Medulla oblongata (tissue), 1 donor: ENCODE data around the gene POU2AF3.
"Not testable (repeated sequence)": the region's sequence is repeated elsewhere in the genome, so short reads cannot be mapped to it uniquely, and the experiment has no call there.

Experiments
- DNase-seq: peaks from one replicate; pipeline ENCODE4 v3.0.0-alpha.2; 2015; ENCODE audit errors: extremely low spot score

Gene POU2AF3

DNA sequence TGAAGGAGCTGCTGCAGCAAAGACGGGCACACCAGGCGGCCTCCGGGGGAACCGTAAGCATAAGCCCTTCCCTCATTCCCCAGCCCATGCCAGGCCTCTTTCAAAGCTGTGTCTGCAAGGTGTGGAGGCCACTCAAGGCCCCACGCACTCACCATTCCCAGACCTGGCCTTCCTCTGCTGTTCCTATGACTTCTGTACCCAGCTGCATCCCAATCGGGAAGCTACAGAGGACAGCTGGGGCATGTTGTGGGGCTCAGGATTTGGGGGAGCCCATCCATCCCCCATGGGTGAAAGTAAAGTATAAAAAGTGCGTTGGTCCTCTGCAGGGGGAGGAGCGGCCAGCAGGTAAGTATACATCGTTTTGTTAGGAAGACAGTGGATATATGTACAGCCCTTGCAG lies 2.2 kb downstream of the POU2AF3 start:
- no peak for DNase-seq

DNA sequence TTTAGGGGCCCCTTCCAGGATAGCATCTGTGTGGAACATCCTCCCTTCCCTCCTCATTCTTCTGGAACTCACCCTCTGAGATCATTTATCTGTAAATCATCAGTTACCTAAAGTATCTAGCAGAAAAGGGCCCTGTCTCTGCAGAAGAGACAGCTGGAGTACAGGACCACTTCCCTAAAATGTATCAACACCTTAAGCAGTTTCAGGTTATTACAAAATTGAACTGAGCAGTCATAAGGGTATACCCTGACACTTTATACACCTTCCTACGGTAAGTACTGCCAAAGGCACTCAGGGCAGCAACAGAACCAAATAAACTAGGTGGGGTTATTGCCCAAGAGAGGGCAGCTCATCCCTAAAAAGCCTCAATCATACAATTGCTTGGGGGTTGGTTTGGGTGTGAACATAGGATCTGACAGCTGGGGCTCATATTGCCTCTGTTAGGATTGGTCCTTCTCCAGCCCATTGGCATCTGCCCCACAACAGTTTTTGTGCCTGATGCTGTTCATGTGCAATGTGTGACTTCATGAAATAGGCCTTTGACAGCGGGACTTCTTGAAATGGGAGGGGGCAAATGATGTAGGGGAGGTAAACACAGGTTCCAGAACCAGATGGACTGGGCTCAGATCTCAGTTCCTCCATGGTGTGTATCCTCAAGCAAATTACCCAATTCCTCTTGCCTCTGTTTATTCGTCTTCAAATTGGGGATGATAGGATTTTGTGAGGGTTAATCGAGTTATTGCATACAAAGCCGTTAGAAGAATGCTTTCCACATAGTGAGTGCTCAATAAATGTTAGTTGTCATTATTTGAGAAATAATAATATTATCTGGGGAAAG lies 2.9 kb downstream of the POU2AF3 start:
- no peak for DNase-seq

DNA sequence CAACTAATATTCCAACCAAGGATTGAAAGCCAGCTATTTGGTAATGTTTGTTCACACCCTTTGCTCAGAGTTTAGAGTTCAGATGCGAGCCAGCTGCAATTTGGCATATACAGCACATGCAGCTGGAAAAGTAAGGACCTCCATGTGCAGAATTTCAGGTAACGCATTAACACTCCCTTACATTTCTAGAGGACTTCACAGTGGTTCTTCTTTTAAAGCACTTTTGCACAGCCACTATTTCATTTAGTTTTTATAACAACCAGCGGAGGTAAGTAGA lies 3.4 kb downstream of the POU2AF3 start:
- no peak for DNase-seq

DNA sequence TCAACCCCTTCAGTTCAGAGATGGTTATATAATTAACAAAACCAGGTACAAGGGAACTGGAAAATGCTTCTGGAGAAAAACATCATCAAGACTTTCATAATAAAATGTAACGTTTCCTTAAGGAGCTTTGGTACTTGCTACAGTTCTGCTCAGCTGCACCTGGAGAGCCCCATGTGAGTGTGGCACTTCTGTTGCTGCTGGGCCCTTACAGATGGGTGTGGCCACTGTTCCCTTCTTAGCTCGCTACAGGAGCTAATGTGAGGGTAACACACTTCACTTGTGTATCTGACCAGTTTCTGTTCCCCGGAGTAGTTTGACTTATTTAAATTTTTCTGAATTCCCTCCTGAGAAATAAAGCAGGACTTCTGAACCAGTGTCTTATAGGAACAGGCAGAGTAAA lies 4.0 kb downstream of the POU2AF3 start:
- no peak for DNase-seq

DNA sequence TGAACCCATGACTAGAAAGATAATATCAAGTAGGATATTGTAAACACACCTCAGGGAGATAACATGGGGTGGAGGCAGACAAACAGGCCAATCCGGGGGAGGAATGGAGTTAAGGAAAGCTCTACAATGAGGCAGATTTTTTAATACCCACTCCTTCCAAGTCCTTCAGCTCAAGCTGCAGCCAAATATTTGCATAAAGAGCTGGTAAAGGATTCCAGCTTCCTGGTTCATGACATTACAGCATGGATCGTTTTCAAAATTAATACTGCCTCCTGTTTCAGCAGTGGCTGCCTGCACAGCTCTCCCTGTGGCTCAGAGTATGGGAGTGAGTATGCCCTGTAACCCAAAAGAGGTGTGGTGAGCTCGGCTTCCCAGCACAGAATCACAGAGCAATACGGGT lies 5.1 kb downstream of the POU2AF3 start:
- DNase-seq, result no peak

DNA sequence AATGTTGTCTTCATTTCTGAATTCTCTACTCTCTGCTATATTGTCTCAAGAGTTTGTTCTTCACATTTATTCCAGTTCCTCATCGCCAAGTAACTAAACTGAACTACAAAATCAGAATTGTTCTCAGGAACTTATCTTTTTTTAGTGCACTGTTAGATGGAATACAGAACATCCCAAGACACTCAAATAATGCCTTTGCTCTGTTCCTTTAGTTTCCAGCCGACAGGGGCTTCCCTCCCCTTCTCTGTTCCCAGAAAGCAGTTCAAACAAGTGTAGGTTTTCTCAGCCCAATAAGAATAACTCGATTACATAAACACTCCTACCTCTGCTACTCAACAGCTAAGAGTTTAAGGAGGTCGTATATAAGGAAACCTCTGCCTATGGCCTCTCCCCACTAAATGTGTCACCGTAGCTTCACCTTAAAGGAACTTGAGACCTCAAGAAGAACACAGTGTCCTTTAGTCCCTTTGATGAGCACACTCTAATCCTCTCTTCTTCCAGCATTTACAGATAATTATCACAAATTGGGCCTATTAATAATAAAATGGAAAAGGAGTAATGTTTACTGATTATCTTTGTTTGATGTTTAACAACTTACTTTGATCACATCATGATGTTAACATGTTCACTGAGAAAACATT lies 6.9 kb downstream of the POU2AF3 start:
- DNase-seq, result no peak

DNA sequence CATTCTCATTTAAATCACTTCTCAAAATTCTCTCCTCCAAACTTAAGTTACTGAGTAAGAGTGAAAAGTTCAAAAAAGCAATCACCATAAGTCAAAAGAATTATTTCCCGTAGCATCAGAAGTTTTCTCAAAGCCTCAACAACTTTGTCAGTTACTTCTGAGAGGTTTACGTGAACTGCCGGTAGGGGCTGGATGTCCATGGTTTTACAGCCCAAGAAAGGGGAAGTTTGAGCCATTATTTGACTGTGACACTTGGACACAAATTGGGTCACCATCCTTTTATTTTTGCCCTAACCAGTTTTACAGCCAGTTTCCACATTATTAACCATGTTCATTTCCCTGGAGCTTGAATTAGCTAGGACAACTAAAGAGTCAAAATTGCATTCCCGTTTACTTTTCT lies 7.5 kb downstream of the POU2AF3 start:
- DNase-seq, result no peak

DNA sequence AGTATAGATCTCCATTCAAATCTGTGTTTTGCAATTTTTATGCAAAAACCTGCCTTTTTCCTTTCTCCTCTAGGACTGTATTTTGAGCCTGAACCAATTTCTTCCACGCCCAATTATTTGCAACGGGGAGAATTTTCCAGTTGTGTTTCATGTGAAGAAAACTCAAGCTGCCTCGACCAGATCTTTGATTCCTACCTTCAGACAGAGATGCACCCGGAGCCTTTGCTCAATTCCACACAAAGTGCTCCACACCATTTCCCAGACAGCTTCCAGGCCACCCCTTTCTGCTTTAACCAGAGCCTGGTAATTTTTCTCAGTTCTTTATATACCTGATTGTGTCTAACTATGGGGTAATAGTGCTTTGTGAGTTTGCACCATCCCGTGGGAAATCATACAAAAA lies 8.0 kb downstream of the POU2AF3 start:
- no peak for DNase-seq

DNA sequence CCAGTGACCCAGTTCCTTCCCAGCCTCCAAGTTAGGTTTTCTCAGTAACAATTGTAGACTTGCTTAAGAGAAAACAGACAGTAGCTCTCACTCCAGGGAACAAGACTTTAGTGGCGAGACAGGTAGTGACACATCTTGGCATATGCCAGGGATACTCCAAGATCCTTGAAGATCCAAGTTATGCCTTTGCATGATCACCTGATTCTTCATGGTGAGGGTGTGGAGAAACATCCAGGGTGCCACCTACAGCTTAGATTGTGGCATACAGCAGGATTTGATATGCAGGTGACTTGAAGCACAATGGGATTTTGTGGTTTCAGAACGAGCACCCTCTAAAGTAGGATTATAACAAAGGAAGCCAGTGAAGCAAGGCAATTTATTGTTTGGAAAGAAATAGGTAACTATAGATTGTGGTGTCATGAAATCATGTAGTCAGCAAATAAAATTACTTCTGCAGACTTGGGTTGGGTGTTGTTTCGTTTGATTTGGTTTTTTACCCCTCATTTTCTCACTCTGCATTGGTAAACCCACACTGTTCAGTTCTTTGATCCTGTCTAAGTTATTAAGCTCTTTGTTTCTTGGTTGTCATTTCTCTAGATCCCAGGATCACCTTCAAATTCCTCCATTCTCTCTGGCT lies 9.2 kb downstream of the POU2AF3 start:
- DNase-seq, result no peak

DNA sequence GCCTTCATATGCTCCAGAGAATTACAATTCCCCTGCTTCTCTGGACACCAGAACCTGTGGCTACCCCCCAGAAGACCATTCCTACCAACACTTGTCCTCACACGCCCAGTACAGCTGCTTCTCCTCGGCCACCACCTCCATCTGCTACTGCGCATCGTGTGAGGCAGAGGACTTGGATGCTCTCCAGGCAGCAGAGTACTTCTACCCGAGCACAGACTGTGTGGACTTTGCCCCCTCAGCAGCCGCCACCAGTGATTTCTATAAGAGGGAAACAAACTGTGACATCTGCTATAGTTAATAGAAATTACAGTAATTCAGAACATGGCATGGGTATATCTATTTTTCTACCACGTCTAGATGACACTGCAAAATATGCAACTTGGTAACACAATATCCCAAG lies 9.8 kb downstream of the POU2AF3 start:
- DNase-seq, result no peak

DNA sequence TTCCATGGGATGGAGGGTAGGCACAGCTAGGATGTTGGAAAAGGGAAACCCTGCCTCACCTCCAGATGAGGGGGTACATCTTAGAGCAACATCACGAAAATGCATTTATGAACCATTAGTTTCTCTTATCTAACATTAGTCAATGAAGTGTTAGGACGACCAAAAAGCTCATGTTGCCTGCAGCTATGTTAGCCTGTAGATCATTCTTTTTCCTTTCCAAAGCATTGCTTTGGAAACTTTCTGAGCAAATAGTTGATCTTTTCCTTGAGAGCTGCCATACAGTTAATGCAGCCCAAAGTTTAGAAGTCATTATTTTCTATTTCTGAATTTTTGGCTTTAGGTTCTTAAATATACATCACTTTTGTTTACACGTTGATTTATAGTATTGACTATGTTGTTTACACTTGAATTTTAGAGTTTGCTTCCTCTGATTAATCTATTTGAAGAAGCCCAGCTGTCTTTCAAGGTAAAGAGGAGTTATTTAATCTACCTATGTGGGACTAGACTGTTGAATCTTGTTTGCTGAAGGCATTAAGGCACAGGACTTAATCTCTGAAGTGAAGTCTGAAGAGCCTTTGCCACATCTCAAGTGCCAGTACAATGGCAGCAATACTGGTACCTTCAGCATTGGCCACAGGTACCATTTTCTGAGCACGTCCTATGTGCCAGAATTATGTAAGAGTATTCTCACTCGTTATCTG lies 11.0 kb downstream of the POU2AF3 start:
- no peak for DNase-seq

DNA sequence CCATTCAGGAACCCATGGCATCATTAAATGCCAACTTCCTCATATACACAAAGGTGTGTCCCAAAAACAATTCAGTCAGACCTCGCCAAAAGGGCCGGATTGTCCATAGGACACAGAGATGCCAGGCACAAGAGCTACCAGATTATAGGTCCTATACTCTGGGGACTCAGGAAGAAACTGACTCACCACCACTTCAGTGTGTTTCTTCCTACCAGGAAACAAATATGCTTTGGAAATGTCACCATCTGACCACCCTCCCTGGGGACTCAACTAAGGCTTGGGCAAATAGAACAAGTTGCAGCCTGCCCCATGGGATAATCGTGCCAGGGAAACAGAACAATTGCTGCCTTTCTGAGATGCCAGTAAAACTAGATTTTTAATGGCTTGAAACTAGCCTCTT lies 11.7 kb downstream of the POU2AF3 start:
- no peak for DNase-seq

DNA sequence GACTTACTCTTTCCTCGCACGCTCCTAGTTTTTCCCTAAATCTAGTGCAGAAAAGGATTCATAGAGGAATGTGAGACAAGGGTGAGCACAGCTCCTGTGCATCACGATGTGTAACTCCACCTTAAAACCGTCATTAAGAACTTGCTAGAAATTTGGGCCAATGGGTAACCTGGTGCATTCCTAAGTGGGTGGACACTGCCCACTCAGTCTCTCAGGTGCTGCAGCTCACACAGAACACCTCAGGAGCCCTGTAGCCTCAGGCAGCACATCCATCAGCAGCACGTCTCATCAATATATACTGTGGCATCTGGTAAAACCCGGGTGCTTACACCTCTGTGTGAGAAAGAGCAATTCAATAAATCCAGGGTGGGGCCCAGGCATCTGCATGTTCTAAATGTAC lies 12.4 kb downstream of the POU2AF3 start:
- DNase-seq, result no peak

DNA sequence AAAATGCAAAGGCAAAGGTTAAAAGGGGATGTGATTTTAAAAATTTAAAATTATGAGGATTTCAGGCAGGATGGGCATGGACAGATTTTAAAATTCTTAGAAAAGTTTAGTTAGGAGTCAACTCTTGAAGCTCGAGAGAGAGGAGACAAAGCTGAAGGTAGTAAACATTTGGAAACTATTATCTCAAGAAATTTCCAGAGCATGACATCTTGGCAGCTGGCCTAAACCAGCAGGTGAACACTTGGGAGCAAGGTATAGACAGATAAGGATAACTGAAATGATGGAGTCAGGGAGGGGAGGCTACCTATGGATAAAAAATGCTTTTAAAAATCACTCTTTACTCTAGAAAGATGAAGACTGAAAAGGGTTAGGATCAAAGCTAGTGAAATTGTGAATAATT lies 13.7 kb downstream of the POU2AF3 start:
- no peak for DNase-seq

DNA sequence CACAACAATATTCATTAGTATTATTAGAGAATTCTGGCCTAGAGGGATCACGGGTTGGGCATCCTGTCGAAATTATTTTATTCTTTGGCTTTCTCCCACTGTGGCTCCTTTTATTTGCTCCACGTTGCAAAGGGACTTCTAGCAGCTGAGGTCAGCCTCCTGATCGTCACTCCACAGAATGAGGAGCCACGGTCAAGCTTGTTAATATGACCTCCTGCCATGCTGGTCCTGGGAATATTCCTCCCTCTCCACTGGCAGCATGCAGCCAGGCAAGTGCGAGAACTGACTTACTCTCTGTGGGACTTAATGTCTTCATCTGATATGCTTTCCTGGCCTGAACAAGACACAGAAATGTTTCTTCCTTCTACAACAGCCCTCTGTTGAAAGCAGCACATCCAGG lies 20.9 kb downstream of the POU2AF3 start:
- DNase-seq, result no peak

DNA sequence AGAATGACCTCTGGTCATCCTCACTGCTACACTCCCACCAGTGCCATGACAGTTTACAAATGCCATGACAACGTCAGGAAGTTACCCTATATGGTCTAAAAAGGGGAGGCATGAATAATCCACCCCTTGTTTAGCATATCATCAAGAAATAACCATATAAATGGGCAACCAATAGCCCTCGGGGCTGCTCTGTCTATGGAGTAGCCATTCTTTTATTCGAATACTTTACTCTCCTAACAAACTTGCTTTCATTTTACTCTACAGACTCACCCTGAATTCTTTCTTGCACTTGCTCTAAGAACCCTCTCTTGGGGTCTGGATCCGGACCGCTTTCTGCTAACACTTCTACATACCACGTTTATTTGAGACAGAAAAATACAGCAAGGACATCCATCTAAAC lies 21.9 kb downstream of the POU2AF3 start:
- DNase-seq, result not testable (repeated sequence)

DNA sequence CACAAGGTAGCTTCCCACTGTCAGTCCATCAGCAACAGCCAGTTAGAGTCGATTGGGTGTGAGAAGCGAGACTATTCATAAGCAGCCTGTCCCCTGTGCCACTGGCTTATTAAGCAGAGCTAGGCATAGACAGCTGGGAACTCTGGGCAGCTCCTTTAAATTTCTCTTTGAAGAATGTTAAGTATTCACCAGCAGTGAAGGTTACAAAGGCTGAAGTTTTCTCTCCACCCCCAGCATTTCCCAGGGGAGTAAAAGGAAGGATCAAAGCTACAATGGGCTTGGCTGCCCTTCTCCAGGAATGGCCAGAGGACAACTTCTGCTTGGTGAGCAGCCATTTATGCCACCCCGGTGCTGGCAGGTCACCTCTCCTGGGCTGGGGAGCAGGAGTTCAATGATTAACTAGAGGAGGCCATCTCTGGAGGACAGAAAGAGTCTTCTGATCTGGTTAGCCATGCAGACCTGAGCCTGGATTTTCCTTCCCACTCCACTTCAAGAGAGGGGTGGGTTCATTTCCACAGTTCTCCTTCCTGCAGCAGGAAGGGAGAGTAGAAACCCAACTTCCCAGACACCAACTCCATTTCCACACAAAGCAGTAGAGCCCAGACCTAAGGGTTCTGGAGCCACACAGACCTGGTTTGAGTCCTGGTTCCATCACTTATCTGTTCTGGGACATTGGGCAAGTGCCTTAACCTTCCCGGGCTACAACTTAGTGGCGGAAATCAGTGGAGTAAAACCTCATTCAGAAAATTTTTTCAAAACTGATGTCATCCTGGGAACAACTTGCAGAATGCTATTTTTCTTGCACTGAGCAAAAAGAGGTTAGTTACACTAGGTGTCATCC lies 22.6 kb downstream of the POU2AF3 start:
- no peak for DNase-seq

DNA sequence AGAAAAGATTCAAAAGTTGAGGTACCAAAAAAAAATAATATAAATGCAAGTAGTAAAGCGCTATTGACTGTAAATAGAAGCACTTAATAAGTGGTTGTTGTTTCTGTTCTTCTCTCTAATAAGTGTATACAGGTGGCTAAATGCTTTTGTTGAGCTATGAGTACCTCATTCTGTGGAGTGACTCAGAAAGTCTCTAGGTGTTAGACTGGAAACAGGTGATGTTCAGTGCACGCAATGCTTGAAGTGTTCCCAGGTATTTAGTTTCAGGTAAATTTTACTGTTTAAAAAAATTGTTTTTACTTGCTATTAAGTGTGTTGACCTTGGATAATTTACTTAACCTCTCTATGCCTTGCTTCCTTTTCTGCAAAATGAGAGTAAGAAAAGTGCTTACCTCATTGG lies 24.2 kb downstream of the POU2AF3 start:
- no peak for DNase-seq

DNA sequence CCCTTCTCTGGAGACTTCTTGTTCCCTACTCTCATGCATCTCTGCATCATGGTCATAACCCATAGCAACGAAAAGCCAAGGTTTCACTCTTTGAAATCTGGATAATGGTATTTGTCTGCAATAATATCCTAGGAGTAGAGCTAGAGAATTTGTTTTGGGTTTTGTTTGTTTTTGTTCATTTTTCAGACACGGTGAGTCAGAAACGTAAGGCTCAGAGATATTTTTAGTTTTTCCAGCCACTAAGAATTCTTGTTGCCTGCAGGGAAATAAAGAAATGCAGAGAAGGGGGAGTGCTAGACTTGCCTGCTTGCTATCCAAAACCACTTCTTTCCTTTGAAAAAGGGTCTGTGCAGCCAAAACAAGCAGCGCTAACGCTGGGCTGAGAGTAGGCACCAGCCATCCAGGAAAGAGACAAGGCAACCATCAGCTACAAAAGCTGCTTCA lies 26.0 kb downstream of the POU2AF3 start:
- DNase-seq, result peak; percentile 24

DNA sequence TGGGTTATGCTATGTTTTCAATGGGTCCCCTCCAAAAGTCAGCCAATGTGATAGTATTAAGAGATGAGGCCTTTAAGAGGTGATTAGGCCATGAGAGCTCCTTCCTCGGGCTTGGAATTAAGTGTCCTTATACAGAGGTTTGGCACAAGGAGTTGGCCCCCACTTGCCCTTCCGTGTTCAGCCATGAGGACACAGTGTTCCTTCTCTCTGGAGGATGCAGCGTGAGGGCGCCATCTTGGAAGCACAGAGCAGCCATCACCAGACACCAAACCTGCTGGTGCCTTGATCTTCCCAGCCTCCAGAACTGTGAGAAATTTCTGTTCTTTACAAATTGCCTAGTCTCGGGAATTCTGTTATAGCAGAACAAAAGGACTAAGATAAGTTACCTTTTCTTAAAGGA lies 26.9 kb downstream of the POU2AF3 start:
- DNase-seq, result no peak

DNA sequence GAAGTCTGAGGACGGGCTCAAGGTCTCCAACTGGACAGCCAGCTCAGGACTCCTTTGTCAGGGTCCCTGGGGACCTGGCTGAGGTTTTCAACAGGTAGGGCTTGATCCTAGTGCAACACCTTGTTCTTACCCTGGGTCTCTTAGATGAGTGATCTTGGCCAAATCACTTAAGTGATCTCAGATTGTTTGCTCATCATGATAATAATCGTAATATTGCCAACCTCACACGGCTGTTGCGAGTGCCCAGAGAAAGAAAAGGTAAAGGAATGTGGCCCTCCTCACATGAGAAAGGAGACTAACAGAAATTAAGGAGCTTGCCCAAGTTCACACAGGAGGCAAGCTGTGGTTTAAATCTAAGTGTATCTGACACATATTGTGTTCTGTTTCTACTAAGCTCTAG lies 28.5 kb downstream of the POU2AF3 start:
- DNase-seq, result no peak
